GM18861 (cell line): Measurements from ENCODE around the gene PLCB1.
"Not testable (repeated sequence)": the region's sequence is repeated elsewhere in the genome, so short reads cannot be mapped to it uniquely, and the experiment has no call there.

Source experiments
- ATAC-seq: cut with Tn5 transposase; IDR thresholded peaks from one replicate; pipeline ENCODE4 v1.9.1; 2021; ENCODE audit not compliant: unreplicated experiment

PLCB1 gene

GRCh38 chr20:8131598-8132483 is at the start of gene PLCB1:
Gene PLCB1, plus strand, starts transcription at chr20:8132266. Its CDS starts 386 bp downstream, at chr20:8132652.
- peak; percentile 78 for ATAC-seq

- no peak for ATAC-seq
Measured at GRCh38 chr20:8082989-8083388, 49.1 kb upstream of the PLCB1 start.

- no peak for ATAC-seq
Measured at GRCh38 chr20:8089668-8090067, 42.4 kb upstream of the PLCB1 start.

- ATAC-seq, result no peak
Measured at GRCh38 chr20:8094415-8094818, 37.6 kb upstream of the PLCB1 start.

- no peak for ATAC-seq
Measured at GRCh38 chr20:8094850-8095249, 37.2 kb upstream of the PLCB1 start.

GRCh38 chr20:8095648-8096572 is 36.2 kb upstream of the PLCB1 start:
- no peak for ATAC-seq

GRCh38 chr20:8097307-8097706 is 34.8 kb upstream of the PLCB1 start:
- ATAC-seq, result peak; percentile 40

DNA sequence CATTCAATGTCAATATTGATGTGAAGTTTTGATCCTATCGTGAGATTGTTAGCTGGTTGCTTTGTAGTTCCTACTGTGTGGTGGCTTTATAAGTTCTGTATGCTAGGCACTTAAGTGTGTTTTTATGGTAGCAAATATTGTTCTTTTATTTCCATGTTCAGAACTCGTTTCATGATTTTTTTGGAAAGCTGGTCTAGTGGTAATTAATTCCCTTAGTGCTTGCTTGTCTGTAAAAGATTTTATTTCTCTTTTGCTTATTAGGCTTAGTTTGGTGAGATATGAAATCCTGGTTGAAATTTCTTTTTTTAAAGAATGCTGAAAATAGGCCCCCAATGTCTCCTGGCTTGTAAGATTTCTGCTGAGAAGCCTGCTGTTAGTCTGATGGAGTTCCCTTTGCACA is 27.8 kb upstream of the PLCB1 start:
- ATAC-seq, result no peak

- ATAC-seq, result not testable (repeated sequence)
Measured at GRCh38 chr20:8114612-8115011, 17.5 kb upstream of the PLCB1 start.

GRCh38 chr20:8115436-8115835 is 16.6 kb upstream of the PLCB1 start:
- no peak for ATAC-seq

DNA sequence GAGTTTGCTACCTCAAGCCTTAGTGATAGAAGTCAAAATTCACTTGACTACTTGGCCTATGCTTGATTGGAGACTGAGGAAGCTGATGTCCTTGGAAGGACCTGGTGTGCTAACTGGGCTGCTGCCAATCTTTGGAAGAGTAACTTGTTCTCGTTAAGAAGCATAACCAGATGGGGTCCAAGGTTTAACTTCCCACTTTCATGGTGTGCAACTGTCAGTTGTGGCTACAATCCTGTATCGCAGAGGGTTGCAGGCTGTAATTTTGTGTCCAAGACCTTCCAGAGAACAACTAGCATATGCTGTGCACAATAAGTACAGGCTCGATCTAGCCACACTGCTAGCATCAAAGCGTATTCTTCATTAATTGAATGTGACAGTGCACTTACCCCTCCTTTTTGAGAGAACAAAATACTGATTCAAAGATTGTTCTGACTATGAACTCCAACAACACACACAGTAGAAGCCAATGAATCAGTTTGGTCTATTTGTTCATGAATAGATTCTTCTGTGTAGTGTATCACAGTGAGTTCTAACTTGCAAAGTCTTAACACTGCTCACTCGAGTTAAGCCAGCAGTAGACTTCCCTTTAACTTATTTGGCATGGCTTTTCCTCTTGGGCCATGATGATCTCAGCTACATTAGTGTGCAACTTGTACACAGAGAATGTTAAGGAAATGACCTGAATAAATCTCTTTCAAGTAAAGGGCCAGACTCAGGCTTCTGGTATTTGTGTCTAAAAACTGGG is 15.8 kb upstream of the PLCB1 start:
- ATAC-seq, result no peak

DNA sequence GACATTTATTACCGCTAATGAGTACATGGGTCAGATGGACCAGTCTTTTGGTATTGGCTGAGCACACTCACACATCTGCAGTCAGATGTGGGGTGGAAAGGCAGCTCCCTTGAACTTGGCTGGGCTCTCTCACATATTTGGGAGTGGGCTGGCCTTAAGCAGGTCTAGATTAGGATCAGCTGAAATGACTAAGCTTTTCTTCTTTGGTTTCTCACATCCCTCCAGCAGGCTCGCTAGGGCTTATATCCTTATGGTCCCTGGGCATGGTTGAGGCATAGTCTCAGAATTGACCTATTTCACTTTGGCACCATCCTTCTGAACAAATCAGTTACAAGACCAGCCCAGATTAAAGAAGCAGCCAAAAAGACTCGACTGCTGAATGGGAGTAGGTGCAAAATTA is 14.4 kb upstream of the PLCB1 start:
- no peak for ATAC-seq

- ATAC-seq, result no peak
Measured at GRCh38 chr20:8118039-8118438, 14.0 kb upstream of the PLCB1 start.

GRCh38 chr20:8118760-8119159 is 13.3 kb upstream of the PLCB1 start:
- no peak for ATAC-seq

DNA sequence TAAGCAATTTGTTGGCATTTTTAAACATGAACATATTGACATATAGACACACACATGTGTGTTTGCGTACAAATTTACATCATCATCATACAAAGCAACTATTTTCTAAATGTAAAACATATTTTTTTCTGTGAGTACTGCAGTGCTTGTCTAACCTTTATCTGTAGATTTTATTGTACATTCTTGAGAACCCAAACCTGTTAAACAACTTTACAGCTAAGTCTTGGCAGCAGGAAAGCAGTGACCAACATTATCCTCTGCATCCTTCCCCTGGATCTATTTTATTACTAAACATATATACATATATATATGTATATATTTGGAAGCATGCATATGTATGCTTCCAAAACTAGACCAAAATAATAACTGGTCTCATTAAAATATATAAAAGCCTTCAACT is 10.4 kb upstream of the PLCB1 start:
- no peak for ATAC-seq

- no peak for ATAC-seq
Measured at GRCh38 chr20:8124639-8125038, 7.4 kb upstream of the PLCB1 start.

GRCh38 chr20:8126181-8126580 is 5.9 kb upstream of the PLCB1 start:
- no peak for ATAC-seq

- ATAC-seq, result no peak
Measured at GRCh38 chr20:8126841-8127378, 5.2 kb upstream of the PLCB1 start.

DNA sequence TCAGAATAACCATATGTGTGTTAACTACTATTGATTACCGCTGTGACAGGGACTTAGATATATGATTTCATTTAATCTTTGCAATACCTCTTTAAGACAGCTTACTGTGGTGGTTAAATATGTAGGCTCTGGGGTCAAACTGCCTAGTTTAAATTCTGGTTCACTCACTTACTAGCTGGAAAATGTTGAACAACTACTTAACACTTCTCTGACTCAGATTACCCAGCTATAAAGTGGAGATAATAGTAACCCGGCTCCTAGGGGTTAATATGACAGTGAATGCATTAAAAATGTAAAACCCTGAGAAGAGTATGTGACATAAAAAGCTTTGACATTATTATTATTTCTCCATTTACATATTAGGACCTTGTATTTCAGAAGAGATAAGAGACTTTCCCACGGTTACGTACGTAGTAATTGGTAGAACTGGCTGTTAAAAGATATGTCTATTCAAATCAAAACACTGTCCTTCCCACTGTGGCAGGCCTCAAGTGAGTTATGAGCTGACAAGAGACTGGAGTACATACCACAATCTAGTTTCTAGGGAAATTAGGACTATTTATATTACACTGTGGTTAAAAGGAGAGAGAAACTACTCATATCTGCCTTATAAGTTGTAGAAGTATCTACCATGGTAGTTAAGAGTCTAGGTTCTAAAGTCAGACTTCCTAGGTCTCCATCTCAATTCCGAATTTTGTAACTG is 4.4 kb upstream of the PLCB1 start:
- ATAC-seq, result peak; percentile 62
